ENCODE data around the gene C2orf49. TPM values are rescaled to one million over a fixed set of nuclear protein-coding genes. Genes with fewer than 3 reads are reported as not detected.

C2orf49 gene
- total RNA-seq, 2 donors from 2014 or later, result 18.1 to 22.2 TPM

DNA sequence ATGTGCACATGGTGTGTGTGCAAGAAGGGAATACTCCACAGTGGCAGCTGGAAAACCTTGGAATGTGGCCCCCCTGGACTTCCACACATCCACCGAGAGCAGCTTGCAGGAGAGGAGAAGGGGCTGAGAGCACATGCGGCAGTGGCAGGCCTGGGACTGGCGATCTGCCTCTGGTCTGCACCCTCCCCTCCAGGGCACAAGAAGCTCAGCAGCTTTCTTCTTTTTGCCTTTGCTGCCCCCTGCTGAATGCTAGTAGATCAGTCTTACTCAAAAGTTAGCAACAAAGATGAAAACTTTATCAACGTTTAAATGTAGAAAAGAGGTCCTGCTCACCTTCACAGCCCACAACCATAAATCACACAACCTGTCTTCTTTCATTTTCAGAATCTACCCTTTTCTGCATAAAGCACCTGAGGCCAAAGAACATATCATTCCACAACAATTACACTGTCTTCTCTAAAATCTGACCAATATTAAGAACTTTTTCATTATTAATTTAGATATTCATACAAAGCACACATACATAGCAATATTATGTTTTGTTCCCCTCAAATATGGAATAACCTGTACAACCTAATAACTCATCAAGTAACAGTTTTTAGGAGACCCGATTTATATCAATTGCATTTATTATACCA lies 42.4 kb upstream of the C2orf49 start:
- peak; percentile 92 for DNase-seq
- H3K27ac ChIP-seq (ENCODE audit: low read depth, low read length), result no peak overlapping the region
- no peaks in the 10 kb centered on the region for H3K27me3 ChIP-seq (ENCODE audit: control insufficient read depth, insufficient read depth, low read length, poor library complexity, severe bottlenecking)
- TF ChIP-seq, protein P1, sequence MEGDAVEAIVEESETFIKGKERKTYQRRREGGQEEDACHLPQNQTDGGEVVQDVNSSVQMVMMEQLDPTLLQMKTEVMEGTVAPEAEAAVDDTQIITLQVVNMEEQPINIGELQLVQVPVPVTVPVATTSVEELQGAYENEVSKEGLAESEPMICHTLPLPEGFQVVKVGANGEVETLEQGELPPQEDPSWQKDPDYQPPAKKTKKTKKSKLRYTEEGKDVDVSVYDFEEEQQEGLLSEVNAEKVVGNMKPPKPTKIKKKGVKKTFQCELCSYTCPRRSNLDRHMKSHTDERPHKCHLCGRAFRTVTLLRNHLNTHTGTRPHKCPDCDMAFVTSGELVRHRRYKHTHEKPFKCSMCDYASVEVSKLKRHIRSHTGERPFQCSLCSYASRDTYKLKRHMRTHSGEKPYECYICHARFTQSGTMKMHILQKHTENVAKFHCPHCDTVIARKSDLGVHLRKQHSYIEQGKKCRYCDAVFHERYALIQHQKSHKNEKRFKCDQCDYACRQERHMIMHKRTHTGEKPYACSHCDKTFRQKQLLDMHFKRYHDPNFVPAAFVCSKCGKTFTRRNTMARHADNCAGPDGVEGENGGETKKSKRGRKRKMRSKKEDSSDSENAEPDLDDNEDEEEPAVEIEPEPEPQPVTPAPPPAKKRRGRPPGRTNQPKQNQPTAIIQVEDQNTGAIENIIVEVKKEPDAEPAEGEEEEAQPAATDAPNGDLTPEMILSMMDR (conservative IDR thresholded peaks at IDR 0.05), result peak; percentile 84
- 53% methylated on average over 5 of the region's 5 CpGs; no CpG with 5 or more reads in 1 of the 2 experiments for WGBS, 2 experiments (ENCODE audit: insufficient coverage in 1 of 2, insufficient read length in 1 of 2)
- H3K36me3 Mint-ChIP-seq (ENCODE audit: low read depth), result peaks cover 36% of the 10 kb centered on the region
- H3K9ac ChIP-seq (ENCODE audit: extremely low read depth, low read length, poor library complexity, severe bottlenecking), result no peak overlapping the region
- H3K4me3 ChIP-seq (ENCODE audit: low read length), result no peak overlapping the region
- H3K4me3 Mint-ChIP-seq, result no peak overlapping the region
- H3K9me3 ChIP-seq (ENCODE audit: control insufficient read depth, low read length), result no peaks in the 10 kb centered on the region
- no peaks in the 10 kb centered on the region for H3K4me1 ChIP-seq (ENCODE audit: control insufficient read depth, insufficient read depth, low read length)
- no peaks in the 10 kb centered on the region for H3K9me3 Mint-ChIP-seq
- H3K27me3 Mint-ChIP-seq (ENCODE audit: insufficient read depth), result no peaks in the 10 kb centered on the region
- peaks cover 1% of the 10 kb centered on the region for H3K4me1 Mint-ChIP-seq
- H3K36me3 ChIP-seq (ENCODE audit: control insufficient read depth, insufficient read depth, low read length), result peaks cover 36% of the 10 kb centered on the region
- no peak overlapping the region for H3K27ac Mint-ChIP-seq

DNA sequence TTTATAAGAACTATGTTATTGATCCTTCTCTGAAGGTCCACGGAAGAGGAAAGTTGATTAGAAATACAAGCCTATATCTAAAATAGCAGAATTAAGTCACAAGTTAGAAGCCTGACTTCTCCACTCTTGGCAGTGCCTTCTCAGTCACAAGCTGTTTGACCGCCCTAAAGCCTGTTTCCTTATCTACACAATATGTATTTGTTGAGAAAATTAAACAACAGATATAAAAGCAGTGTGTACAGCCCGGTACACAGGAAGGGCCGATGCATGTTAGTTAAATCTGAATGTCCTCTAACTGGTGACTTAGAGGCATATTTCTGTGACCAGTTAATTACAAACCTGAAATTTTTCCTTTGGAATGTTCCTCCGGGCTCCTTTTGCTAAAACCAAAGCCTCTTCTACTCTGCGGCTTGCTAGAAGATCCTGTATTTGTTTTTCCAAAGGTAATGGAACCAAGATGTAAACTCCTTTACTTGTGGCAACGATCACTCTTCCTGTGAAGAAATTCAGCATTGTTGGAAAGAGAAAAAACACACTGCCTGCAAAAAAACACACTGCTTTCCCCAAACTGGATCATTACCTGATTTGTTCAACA lies 41.2 kb upstream of the C2orf49 start:
- H3K27me3 Mint-ChIP-seq (ENCODE audit: insufficient read depth), result no peaks in the 10 kb centered on the region

DNA sequence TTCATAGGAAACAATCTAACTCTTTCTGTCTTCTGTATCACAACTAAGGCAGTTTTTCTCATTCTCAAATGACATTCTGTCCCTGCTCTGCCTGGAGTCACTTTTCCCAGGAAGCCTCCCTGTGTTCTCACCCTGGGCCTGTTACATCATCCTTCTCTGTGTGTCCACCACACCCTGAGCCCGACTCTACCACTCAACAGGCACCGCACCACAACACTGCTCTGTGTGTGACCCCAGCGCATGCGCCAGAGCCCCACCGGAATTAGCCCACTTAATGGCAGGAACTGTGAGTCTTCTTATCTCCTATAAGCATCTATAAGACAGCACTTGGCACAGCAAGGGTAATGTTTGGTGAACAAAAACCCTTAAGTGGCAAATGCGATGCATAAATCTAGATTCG lies 40.1 kb upstream of the C2orf49 start:
- TF ChIP-seq, protein P1 (conservative IDR thresholded peaks at IDR 0.05), result no peak
- H3K9ac ChIP-seq (ENCODE audit: extremely low read depth, low read length, poor library complexity, severe bottlenecking), result no peak overlapping the region
- no peaks in the 10 kb centered on the region for H3K4me1 ChIP-seq (ENCODE audit: control insufficient read depth, insufficient read depth, low read length)
- Mint-ChIP-seq H3K36me3 (ENCODE audit: low read depth) (peaks cover 23% of the 10 kb centered on the region), H3K4me1 (peaks cover 1% of the 10 kb centered on the region), H3K4me3 (no peak overlapping the region), H3K27ac (no peak overlapping the region), H3K27me3 (ENCODE audit: insufficient read depth) (no peaks in the 10 kb centered on the region), H3K9me3 (no peaks in the 10 kb centered on the region)
- H3K27ac ChIP-seq (ENCODE audit: low read depth, low read length), result no peak overlapping the region
- H3K27me3 ChIP-seq (ENCODE audit: control insufficient read depth, insufficient read depth, low read length, poor library complexity, severe bottlenecking), result no peaks in the 10 kb centered on the region
- H3K4me3 ChIP-seq (ENCODE audit: low read length), result no peak overlapping the region
- H3K36me3 ChIP-seq (ENCODE audit: control insufficient read depth, insufficient read depth, low read length), result peaks cover 20% of the 10 kb centered on the region
- 92 to 94% methylated on average over 5 to 7 of the region's 7 CpGs for WGBS, 2 experiments (ENCODE audit: insufficient coverage in 1 of 2, insufficient read length in 1 of 2)
- no peaks in the 10 kb centered on the region for H3K9me3 ChIP-seq (ENCODE audit: control insufficient read depth, low read length)
- peak; percentile 22 for DNase-seq

More for the DNA sequence above, 41.2 kb upstream of the C2orf49 start:
- TF ChIP-seq, protein P1 (conservative IDR thresholded peaks at IDR 0.05), result no peak
- Mint-ChIP-seq H3K36me3 (ENCODE audit: low read depth) (peaks cover 29% of the 10 kb centered on the region), H3K27ac (no peak overlapping the region), H3K4me1 (peaks cover 1% of the 10 kb centered on the region), H3K4me3 (no peak overlapping the region), H3K9me3 (no peaks in the 10 kb centered on the region)
- Histone ChIP-seq H3K36me3 (ENCODE audit: control insufficient read depth, insufficient read depth, low read length) (peaks cover 31% of the 10 kb centered on the region), H3K27me3 (ENCODE audit: control insufficient read depth, insufficient read depth, low read length, poor library complexity, severe bottlenecking) (no peaks in the 10 kb centered on the region), H3K9me3 (ENCODE audit: control insufficient read depth, low read length) (no peaks in the 10 kb centered on the region), H3K4me1 (ENCODE audit: control insufficient read depth, insufficient read depth, low read length) (no peaks in the 10 kb centered on the region), H3K4me3 (ENCODE audit: low read length) (no peak overlapping the region), H3K27ac (ENCODE audit: low read depth, low read length) (no peak overlapping the region), H3K9ac (ENCODE audit: extremely low read depth, low read length, poor library complexity, severe bottlenecking) (no peak overlapping the region)
- WGBS, 2 experiments (ENCODE audit: insufficient coverage in 1 of 2, insufficient read length in 1 of 2), result 89 to 98% methylated on average over 5 to 7 of the region's 7 CpGs
- DNase-seq, result peak; percentile 0
